ENCODE measurements around the gene PPP2R5A. TPM values are rescaled to one million over a fixed set of nuclear protein-coding genes. Genes with fewer than 3 reads are reported as not detected.
A peak's percentile ranks its signal among the peaks of the same experiment; 100 is the strongest.

The PPP2R5A gene
- polyA plus RNA-seq, 1 experiment: 31.5 TPM

GRCh38 chr1:212244441-212244840, 40.8 kb upstream of the PPP2R5A start:
- Histone ChIP-seq H3K27me3 (ENCODE audit: control insufficient read depth, insufficient read depth, low read length) (no peaks in the 10 kb centered on the region), H3K4me3 (ENCODE audit: low read depth, low read length) (no peak overlapping the region), H3K27ac (ENCODE audit: low read depth, low read length) (no peak overlapping the region), H3K9me3 (ENCODE audit: control insufficient read depth, insufficient read depth, low read length) (no peaks in the 10 kb centered on the region)
- TF ChIP-seq CTCF (IDR thresholded peaks at IDR 0.05; ENCODE audit: low read depth, low read length): no peak
- CTCF ChIA-PET: interaction anchor here (0.9 kb wide), 1 partner anchor 9 kb away, joined by 3 read pairs; no protein-coding TSS in a partner anchor
- DNase-seq (ENCODE audit: low read depth, low spot score): no peak
- POLR2A ChIA-PET: no interaction called here

GRCh38 chr1:212247179-212247721, 38.0 kb upstream of the PPP2R5A start:
- no peak overlapping the region for H3K4me3 ChIP-seq (ENCODE audit: low read depth, low read length)
- ChIA-PET CTCF (interaction anchor here (1.0 to 1.4 kb wide), 6 partner anchors 10 to 212 kb away, joined by 3 to 7 read pairs (median 4); partner anchors contain the start of genes DTL and INTS7), POLR2A (interaction anchor here (0.6 to 0.8 kb wide), 3 partner anchors 12 to 125 kb away, joined by 3 read pairs; no protein-coding TSS in a partner anchor)
- no peak overlapping the region for H3K27ac ChIP-seq (ENCODE audit: low read depth, low read length)
- H3K9me3 ChIP-seq (ENCODE audit: control insufficient read depth, insufficient read depth, low read length): no peaks in the 10 kb centered on the region
- H3K27me3 ChIP-seq (ENCODE audit: control insufficient read depth, insufficient read depth, low read length): no peaks in the 10 kb centered on the region
- DNase-seq (ENCODE audit: low read depth, low spot score): peak; percentile 46
- no peak for TF ChIP-seq CTCF (IDR thresholded peaks at IDR 0.05; ENCODE audit: low read depth, low read length)

- Histone ChIP-seq H3K27ac (ENCODE audit: low read depth, low read length) (no peak overlapping the region), H3K4me3 (ENCODE audit: low read depth, low read length) (no peak overlapping the region), H3K9me3 (ENCODE audit: control insufficient read depth, insufficient read depth, low read length) (no peaks in the 10 kb centered on the region), H3K27me3 (ENCODE audit: control insufficient read depth, insufficient read depth, low read length) (no peaks in the 10 kb centered on the region)
- ChIA-PET POLR2A (interaction anchor here (0.6 kb wide), 2 partner anchors 13 to 126 kb away, joined by 3 read pairs; no protein-coding TSS in a partner anchor), CTCF (interaction anchor here (1.1 to 1.4 kb wide), 2 partner anchors 177 to 207 kb away, joined by 4 to 5 read pairs; no protein-coding TSS in a partner anchor)
- DNase-seq (ENCODE audit: low read depth, low spot score): no peak
- no peak for TF ChIP-seq CTCF (IDR thresholded peaks at IDR 0.05; ENCODE audit: low read depth, low read length)
These were observed 37.2 kb upstream of the PPP2R5A start for GRCh38 chr1:212247988-212248387.

GRCh38 chr1:212254853-212255363, 30.3 kb upstream of the PPP2R5A start:
- ChIA-PET POLR2A (no interaction called here), CTCF (interaction anchor here (2.4 kb wide), 1 partner anchor 184 kb away, joined by 9 read pairs; no protein-coding TSS in a partner anchor)
- no peak for DNase-seq (ENCODE audit: low read depth, low spot score)
- no peak overlapping the region for H3K4me3 ChIP-seq (ENCODE audit: low read depth, low read length)
- no peak for TF ChIP-seq CTCF (IDR thresholded peaks at IDR 0.05; ENCODE audit: low read depth, low read length)
- peaks cover 2% of the 10 kb centered on the region for H3K27me3 ChIP-seq (ENCODE audit: control insufficient read depth, insufficient read depth, low read length)
- H3K9me3 ChIP-seq (ENCODE audit: control insufficient read depth, insufficient read depth, low read length): no peaks in the 10 kb centered on the region
- no peak overlapping the region for H3K27ac ChIP-seq (ENCODE audit: low read depth, low read length)

GRCh38 chr1:212255705-212256307, 29.4 kb upstream of the PPP2R5A start:
- POLR2A ChIA-PET: no interaction called here
- Histone ChIP-seq H3K27ac (ENCODE audit: low read depth, low read length) (no peak overlapping the region), H3K27me3 (ENCODE audit: control insufficient read depth, insufficient read depth, low read length) (peaks cover 2% of the 10 kb centered on the region), H3K9me3 (ENCODE audit: control insufficient read depth, insufficient read depth, low read length) (no peaks in the 10 kb centered on the region), H3K4me3 (ENCODE audit: low read depth, low read length) (no peak overlapping the region)
- no peak for DNase-seq (ENCODE audit: low read depth, low spot score)
- no peak for TF ChIP-seq CTCF (IDR thresholded peaks at IDR 0.05; ENCODE audit: low read depth, low read length)
- CTCF ChIA-PET: interaction anchor here (1.7 to 2.4 kb wide), 2 partner anchors 13 to 185 kb away, joined by 3 to 9 read pairs; no protein-coding TSS in a partner anchor

Measured in AG04450 (cell line).